GM19043 (cell line): Measurements from ENCODE around the gene EHF.

Source experiments
- ATAC-seq: cut with Tn5 transposase; IDR thresholded peaks from one replicate; pipeline ENCODE4 v1.9.1; 2021; ENCODE audit warnings: low read depth; ENCODE audit not compliant: unreplicated experiment

EHF gene

DNA sequence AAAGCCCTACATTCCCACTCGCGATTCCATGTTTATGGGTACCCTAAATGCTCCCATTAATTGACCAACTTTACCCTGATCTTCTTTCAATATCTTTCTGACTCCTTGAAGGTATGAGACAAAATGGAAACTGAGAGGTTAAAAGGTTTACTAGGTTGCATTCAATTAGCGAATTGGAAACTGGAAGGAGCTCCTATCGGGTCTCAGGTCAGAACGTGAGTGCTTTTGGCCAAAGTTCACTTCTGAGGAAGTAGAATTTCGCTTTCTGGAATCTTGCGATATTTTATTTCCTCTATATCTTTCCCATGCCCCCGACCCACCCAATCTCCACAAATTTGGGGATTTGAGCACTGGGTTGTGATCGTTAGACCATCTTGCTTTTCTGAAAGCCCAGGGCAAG, 2.6 kb downstream of the EHF start:
- ATAC-seq, result no peak

DNA sequence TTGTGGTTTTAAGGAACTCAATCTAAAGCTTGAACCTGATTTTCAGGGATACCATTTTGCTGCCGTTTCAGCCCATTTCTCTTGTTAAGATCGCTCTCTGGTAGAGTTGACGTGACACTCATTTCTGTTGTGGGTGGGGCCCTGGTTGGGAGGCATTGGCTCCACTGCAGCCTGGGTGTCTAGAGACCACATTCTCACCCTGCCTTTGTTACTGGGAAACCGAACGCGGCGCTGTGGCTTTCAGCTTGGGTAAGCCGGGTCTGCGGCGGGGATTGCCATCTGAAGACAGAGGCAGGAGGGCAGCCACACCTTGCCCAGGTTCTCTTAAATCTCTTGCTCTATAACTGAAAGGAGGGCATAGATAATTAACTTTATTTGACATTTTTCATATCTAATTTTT, 3.2 kb downstream of the EHF start:
- ATAC-seq, result no peak

GRCh38 chr11:34625576-34625975, 4.7 kb downstream of the EHF start:
- ATAC-seq, result no peak

- no peak for ATAC-seq
Measured at GRCh38 chr11:34626393-34626792, 5.5 kb downstream of the EHF start.

GRCh38 chr11:34627197-34627596, 6.3 kb downstream of the EHF start:
- no peak for ATAC-seq

GRCh38 chr11:34629711-34630110, 8.8 kb downstream of the EHF start:
- ATAC-seq, result no peak

- ATAC-seq, result no peak
Measured at GRCh38 chr11:34630544-34630943, 9.7 kb downstream of the EHF start.

DNA sequence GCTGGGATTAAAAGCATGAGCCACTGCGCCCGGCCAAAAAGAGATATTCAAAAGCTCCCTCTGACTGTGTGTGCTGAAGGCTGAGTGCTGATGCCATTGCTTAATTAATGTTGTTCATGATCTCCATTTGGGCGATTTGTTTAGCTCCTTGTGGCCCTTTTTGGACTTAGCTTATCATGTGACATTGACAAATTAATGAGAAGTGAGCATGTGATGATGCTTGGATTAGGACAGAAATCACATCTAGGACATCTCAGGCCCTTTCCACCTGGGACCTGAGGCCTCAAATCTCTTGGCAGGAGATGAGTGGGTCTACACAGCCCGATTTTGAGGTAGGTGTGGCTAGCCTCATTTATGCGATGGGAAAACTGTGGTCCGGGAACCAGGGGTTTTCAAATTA, 10.4 kb downstream of the EHF start:
- ATAC-seq, result no peak

GRCh38 chr11:34631737-34632104, 10.8 kb downstream of the EHF start:
- ATAC-seq, result no peak

- ATAC-seq, result no peak
Measured at GRCh38 chr11:34632105-34632791, 11.4 kb downstream of the EHF start.

DNA sequence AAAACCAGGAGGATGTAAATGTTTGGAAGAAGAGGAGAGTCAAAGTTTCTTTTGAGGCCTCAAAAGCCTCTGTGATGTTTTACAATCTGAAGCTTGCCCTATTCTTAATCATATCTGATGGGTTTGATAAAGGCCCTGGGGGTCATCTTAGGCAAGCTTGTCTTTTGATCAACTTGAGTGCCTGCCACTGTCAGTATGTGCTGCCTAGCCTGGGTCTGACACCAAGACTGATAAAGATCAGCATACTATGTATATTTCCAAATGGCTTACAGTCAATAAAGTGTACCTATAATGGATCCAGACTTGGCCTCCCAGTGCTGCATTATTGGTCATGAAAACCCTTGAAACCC, 12.7 kb downstream of the EHF start:
- ATAC-seq, result no peak

DNA sequence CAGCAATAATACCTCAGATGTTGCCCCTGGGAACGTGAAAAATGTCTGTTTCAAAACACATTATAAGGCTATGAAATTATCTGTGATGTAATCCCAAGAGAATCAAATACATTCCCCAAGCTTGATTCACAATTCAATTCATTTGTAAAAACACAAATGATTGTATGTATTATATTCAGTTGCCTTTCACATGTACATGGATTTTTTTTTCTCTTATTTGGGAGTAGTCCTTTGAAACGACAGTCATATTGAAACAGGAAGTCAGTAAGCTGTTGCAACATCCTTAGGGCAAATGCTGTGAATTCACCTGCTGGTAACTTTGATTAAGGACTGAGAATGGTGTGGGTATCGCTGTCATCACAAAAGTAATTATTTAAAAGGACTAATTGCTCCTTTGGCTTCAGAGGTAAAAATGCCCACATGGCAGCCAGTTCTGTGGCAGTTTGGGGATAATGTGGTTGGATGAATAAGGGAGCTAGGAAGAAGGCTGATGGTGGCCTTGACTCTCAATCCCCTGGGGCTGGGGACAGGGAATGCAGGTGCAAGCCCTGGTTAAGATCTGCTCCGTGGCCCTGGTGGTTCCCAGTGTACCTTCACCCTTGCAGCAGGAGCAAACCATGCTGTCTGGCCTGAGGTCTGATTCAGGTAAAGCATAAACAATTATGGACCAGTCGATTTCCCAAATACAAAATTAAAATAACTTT, 13.2 kb downstream of the EHF start:
- ATAC-seq, result peak; percentile 89

DNA sequence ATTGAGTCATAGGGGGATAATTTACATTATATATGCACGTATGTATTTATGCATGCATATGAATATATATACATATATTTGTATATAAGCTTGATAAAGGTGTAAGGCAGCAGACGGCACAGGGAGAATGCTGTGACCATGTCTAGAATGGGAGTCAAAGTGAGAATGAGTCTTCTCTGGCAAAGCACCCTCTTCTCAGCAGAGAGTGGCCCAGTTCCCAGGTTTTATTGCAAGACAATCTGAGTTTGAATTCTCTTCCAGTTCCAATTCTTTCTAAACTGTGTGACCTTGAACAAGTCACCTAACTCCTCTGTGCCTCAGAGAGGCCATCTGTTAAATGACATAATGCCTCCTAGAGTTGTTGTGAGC, 13.8 kb downstream of the EHF start:
- no peak for ATAC-seq

DNA sequence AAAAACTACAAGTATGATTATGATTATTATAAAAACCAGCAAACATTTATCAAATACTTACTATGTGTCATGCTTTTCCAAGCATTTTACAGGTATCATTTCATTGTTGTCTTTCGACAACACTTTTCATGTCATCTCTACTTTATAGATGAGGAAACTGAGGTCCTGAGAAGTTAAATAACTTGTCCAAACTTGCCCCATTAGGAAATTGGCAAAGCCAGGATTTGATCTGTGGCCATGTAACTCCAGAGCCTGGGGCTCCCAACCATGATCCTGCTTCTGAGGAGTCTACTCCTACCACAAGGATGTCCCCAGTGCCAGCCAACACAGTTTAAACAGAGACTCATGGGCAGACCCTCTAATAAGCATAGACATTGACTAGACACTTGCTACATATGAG, 15.2 kb downstream of the EHF start:
- ATAC-seq, result no peak

- no peak for ATAC-seq
Measured at GRCh38 chr11:34637303-34637702, 16.4 kb downstream of the EHF start.

GRCh38 chr11:34638897-34639296, 18.0 kb downstream of the EHF start:
- no peak for ATAC-seq

DNA sequence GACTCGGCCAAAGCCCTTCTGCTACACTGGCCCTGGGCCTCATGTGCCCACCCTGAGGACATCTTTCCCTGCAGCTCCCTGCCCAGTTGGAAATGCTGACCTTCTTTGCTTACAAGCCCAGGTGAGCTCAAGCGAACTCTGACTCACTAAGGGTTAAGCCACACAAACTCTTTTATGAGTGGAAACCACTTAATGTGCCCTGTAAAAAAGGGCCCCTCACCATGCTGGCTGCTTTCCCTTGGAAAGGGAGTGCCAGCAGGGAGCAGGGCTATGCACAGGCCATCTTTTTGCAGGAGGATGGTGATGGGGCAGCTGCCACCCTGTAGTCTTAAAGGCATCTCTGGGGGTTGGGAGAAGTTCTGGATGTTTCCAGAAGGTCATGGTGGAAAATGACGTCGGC, 18.7 kb downstream of the EHF start:
- ATAC-seq, result no peak

- peak; percentile 91 for ATAC-seq
Measured at GRCh38 chr11:34640050-34640923, 19.4 kb downstream of the EHF start.

DNA sequence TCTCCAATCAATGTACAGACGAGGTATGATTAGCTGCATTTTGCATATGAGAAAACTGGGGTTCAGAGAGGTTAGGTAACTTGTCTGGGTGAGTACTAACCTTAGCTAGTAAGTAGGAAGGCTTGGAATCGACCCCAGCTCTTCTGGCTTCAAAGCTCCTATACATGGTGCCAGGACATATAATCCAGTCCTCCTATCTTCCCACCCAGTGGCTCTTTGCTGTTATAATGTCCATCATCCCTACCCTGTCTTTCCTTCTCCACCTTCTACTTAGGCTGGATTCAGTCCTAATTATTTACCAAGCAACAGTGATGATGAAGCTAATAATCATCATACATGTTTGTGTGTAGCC, 20.0 kb downstream of the EHF start:
- no peak for ATAC-seq

DNA sequence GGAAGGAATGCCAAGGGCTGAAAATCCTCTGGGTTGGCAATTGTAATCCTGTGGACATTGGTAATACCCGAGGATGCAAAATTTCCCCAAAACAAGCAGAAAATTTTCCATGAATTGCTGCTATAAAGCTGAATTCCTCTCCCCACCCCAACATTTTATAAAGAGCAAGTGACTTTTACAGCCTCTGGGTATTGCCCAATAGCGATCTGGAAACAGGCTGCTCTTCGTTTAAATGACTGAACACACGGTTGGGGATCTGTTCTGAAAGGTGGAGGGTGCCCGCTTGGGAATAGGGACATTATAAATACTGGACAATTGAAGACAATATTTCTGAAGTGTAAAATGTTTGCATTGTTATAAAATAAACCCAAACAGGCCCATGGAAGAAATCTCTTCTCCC, 20.6 kb downstream of the EHF start:
- ATAC-seq, result no peak

DNA sequence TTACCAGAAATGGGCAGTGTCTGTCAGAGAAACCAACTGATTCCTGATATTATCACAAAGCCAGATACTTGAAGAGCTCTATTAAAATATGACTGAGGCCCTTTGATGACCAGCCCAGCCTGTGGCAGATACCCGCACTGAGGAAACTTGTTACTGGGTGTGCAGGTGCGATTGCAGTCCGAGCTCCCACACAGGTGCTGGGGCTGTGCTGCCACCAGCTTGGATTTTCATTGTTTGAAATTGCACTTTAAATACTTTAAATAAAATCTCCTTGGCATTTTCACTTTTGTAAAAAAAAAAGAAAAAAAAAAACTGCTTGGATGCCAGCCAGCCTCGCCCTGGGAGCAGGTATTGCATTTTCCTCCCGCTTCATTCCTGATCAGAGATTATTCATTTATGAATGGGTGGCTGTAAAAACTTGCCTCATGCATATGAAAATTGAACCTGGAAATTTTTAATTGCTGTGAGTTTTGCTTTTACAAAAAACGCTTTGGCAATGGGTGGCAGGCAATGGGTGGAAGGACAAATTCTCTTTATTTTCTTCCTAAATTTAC, 21.2 kb downstream of the EHF start:
- ATAC-seq, result no peak

GRCh38 chr11:34642873-34643272, 22.0 kb downstream of the EHF start:
- no peak for ATAC-seq
